T-helper 2 cell treated with Interferon-gamma antibody and Interleukin-4, amounts not matched to agents 5 μg/mL and 100 μg/mL, for 36 hours (primary cell): ENCODE data around the gene ANO3.

Experiments
- DNase-seq: peaks from one replicate; pipeline ENCODE4 v3.0.0; 2021; ENCODE audit warnings: low spot score
- H3K27ac Mint-ChIP-seq: one replicate; pipeline ENCODE4 v1.8.0; 2021; ENCODE audit warnings: mild to moderate bottlenecking, mixed read lengths
- H3K27me3 Mint-ChIP-seq: one replicate; pipeline ENCODE4 v1.8.0; 2021; ENCODE audit warnings: low read depth, mixed read lengths
- H3K36me3 Mint-ChIP-seq: one replicate; pipeline ENCODE4 v1.8.0; 2021; ENCODE audit warnings: low read depth, mixed read lengths
- H3K4me1 Mint-ChIP-seq: one replicate; pipeline ENCODE4 v1.8.0; 2021; ENCODE audit warnings: low read depth, mixed read lengths
- H3K4me3 Mint-ChIP-seq: one replicate; pipeline ENCODE4 v1.8.0; 2022; ENCODE audit warnings: mild to moderate bottlenecking, moderate library complexity, mixed read lengths
- H3K9me3 Mint-ChIP-seq: one replicate; pipeline ENCODE4 v1.8.0; 2021; ENCODE audit warnings: mixed read lengths

The ANO3 gene

DNA sequence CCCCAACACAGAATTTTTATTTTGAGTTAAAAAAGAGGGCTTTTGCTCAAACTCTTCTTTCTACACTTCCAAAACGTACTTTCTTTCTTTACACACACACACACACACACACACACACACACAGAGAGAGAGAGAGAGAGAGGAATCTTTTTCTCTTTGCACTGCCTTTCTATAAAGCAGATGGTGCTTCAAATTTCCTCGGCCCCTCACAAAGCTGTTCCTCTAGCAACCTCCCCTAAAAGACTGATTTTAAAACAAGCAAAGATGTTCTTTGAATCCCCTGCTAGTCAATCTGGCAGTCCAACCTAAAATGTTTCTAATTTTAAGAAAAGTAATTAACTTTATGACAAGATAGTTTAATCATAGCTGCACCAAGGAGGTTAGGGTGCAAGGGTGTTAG is 2.7 kb upstream of the ANO3 start:
- Mint-ChIP-seq H3K4me3 (no peak overlapping the region), H3K27me3 (peaks cover 3% of the 10 kb centered on the region), H3K4me1 (no peaks in the 10 kb centered on the region), H3K27ac (no peak overlapping the region), H3K36me3 (no peaks in the 10 kb centered on the region), H3K9me3 (no peaks in the 10 kb centered on the region)
- no peak for DNase-seq

DNA sequence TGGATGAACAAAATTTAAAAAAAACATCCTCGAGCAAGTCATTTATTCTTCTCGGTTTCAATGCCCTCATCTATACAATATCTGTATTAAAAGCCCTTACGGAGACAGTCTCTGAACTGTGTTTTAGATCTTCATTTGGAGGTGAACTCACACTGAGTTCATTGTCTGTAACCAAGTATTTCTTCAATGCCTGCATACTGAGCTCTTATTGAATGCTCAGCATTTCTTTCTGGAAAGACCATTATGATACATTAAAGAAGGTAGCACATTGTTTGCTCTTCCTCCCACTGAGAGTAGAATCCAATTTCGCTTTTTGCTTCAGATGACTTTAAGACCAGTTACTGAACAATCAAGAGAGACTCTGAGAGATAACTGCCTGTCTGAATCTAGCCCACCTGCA is 1.7 kb upstream of the ANO3 start:
- DNase-seq: no peak
- H3K9me3 Mint-ChIP-seq: no peaks in the 10 kb centered on the region
- H3K27me3 Mint-ChIP-seq: peaks cover 3% of the 10 kb centered on the region

DNA sequence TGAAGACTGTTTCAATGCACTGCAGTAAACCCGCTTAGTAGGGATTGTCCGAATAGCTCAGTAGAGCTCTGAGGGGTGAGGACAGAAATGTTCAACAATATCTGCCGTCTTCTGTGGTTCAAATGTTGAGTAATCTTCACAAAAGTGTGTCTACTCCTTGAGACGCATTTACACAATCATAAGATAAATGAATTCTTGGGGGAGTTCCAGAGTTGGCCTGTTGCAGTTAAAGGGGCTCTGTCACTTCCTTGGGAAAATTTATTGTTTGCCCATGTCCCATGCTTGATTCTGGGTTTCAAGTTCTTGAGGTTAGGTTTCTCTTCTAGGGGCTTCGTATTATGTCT is 614 bp downstream of the ANO3 start:
- no peaks in the 10 kb centered on the region for H3K36me3 Mint-ChIP-seq
- no peak for DNase-seq
- no peak overlapping the region for H3K27ac Mint-ChIP-seq
- no peaks in the 10 kb centered on the region for H3K9me3 Mint-ChIP-seq
- no peak overlapping the region for H3K4me3 Mint-ChIP-seq
- H3K27me3 Mint-ChIP-seq: peaks cover 3% of the 10 kb centered on the region
- H3K4me1 Mint-ChIP-seq: no peaks in the 10 kb centered on the region

More for the DNA sequence above, 1.7 kb upstream of the ANO3 start:
- Mint-ChIP-seq H3K4me1 (no peaks in the 10 kb centered on the region), H3K4me3 (no peak overlapping the region), H3K36me3 (no peaks in the 10 kb centered on the region), H3K27ac (no peak overlapping the region)

DNA sequence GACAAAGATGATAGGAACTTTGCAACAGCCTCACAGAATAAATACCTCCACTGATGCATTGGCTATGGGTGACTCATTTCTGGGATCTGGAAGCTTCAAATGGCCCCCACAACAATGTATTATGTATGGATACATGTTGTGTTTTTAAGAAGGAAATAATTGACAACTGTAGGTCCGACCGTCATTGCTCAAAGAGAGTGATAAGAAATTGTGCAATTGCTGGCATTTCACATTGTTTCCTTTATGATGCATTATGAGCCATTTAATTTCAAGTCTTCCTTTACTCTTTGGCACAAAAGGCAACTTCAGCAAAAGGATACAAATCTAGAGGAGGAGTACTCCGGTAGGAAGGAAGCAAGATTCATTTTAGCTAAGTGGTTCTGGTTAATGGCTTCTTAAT is 2.0 kb downstream of the ANO3 start:
- DNase-seq: no peak
- Mint-ChIP-seq H3K27ac (no peak overlapping the region), H3K9me3 (no peaks in the 10 kb centered on the region), H3K27me3 (peaks cover 3% of the 10 kb centered on the region), H3K4me1 (no peaks in the 10 kb centered on the region), H3K4me3 (no peak overlapping the region), H3K36me3 (no peaks in the 10 kb centered on the region)

DNA sequence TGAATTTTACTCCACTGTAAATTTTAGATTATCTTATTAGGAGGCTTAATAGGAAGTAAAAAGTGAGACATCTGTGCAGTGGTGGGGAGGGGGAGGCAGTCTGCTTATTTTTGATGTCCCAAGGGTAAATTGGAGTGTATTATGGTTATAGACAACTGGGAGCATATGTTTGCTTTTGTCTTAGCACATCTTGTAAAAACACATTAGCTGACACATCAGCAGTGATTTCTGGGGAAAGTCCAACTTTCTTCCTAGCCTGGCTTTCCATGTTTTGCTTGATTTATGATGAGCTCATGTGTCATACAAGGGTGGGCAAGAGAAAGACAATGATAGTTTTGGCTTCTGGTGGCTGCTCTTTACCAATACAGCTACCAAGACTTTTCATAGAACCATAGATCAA is 4.0 kb downstream of the ANO3 start:
- Mint-ChIP-seq H3K27ac (no peak overlapping the region), H3K9me3 (no peaks in the 10 kb centered on the region), H3K36me3 (no peaks in the 10 kb centered on the region), H3K4me3 (no peak overlapping the region), H3K27me3 (peaks cover 3% of the 10 kb centered on the region), H3K4me1 (no peaks in the 10 kb centered on the region)
- DNase-seq: no peak

DNA sequence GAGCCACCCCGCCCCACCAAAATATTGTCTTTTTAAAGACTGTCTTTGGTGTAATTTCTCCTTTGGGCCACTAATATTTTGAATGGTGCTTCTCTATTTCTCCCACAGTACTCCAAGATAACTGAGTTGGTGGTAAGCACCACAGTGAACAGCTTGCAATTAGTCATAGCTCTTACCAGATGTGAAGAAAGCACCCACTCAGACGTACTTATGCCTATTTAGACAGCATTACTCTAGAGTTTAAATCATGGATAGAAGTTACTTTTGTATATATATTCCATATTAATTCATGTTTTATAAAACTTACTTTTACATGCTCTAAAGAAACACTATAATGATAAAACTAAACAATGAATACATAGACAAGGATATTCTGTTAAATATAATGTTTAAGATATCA is 12.7 kb downstream of the ANO3 start:
- Mint-ChIP-seq H3K36me3 (no peaks in the 10 kb centered on the region), H3K27me3 (no peaks in the 10 kb centered on the region), H3K9me3 (peaks cover 6% of the 10 kb centered on the region), H3K4me1 (no peaks in the 10 kb centered on the region), H3K27ac (no peak overlapping the region), H3K4me3 (no peak overlapping the region)
- DNase-seq: no peak

DNA sequence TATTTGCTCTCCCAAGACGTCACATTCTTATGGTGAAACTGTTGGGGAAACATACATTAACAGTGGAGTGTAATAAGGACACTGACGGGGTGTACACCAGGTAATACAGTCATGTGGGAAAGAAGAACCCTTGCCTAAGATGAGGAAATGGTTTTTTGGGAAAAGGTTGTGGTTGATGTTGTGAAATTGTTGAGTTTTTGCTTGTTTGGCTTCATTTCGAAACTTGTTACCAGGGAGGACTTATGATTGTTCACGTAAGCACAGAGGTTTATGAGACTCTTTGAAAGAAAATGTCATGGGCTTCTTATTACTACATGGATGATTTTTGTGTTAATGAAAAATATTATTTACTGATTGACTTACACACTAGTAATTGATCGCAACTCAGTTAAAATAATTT is 16.8 kb downstream of the ANO3 start:
- Mint-ChIP-seq H3K4me3 (no peak overlapping the region), H3K4me1 (no peaks in the 10 kb centered on the region), H3K27me3 (no peaks in the 10 kb centered on the region), H3K27ac (no peak overlapping the region), H3K36me3 (no peaks in the 10 kb centered on the region), H3K9me3 (peaks cover 14% of the 10 kb centered on the region)
- DNase-seq: no peak

DNA sequence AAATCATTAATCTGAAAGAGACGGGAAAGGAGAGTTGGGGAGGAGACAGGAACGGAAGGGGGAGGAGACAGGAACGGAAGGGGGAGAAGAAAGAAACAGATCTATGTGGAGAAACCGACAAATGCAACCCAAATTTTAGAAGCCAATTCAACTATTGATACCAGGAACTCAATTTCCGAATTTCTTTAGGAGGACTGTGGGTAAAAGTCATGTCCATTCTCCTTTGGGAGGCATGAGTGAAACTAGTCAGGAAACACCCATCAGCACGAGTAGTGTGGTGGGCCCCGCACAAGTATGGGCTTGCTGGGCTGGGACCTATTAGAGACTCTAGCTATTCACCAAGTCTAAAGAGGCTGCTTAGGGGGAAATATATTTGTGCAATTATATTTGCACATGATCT is 18.1 kb downstream of the ANO3 start:
- no peaks in the 10 kb centered on the region for H3K36me3 Mint-ChIP-seq

DNA sequence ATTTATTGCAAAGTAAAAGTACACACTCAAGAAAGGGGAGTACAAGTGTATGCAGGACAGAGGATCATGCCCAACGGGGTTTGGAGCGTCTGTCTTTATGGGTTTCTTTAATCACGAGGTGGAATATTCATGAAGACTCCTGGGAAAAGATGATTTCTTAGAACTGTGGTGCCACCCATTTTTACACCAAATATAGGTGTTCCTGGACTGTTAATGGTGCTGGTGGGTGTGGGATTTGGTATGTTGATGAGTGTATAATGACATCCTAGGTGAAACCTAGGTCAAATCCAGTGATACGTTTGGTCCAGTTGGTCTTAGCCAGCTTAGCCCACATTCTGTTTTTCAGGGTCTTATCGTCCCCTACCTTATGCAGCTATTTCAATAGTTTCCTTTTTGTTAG is 21.1 kb downstream of the ANO3 start:
- Mint-ChIP-seq H3K9me3 (peaks cover 15% of the 10 kb centered on the region), H3K4me1 (no peaks in the 10 kb centered on the region), H3K27me3 (no peaks in the 10 kb centered on the region), H3K36me3 (no peaks in the 10 kb centered on the region), H3K27ac (no peak overlapping the region), H3K4me3 (no peak overlapping the region)
- no peak for DNase-seq

More for the DNA sequence above, 18.1 kb downstream of the ANO3 start:
- peaks cover 17% of the 10 kb centered on the region for H3K9me3 Mint-ChIP-seq
- no peaks in the 10 kb centered on the region for H3K4me1 Mint-ChIP-seq
- H3K27me3 Mint-ChIP-seq: no peaks in the 10 kb centered on the region
- no peak overlapping the region for H3K27ac Mint-ChIP-seq
- DNase-seq: no peak
- H3K4me3 Mint-ChIP-seq: no peak overlapping the region

DNA sequence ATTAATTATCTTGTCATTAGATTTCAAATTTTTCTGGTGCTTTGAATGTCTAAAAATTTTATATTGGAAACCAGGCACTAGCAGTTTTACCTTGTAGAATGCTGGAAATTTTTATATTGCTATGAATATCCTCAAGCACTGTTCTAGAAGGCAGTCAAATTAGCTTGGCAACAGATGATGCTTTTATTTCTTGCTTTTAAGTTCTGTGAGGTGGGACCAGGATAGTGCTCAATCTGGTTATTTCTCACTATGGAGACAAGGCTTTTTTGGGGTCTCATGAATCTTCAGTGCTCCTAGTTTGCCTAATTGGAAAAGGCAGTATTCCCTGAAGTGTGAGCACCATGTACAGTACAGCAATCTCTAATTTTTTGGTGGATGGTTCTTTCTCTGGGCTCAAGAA is 27.1 kb downstream of the ANO3 start:
- H3K27ac Mint-ChIP-seq: no peak overlapping the region
- no peaks in the 10 kb centered on the region for H3K36me3 Mint-ChIP-seq
- no peak for DNase-seq
- H3K4me3 Mint-ChIP-seq: no peak overlapping the region
- H3K9me3 Mint-ChIP-seq: peaks cover 16% of the 10 kb centered on the region
- H3K27me3 Mint-ChIP-seq: no peaks in the 10 kb centered on the region
- no peaks in the 10 kb centered on the region for H3K4me1 Mint-ChIP-seq

DNA sequence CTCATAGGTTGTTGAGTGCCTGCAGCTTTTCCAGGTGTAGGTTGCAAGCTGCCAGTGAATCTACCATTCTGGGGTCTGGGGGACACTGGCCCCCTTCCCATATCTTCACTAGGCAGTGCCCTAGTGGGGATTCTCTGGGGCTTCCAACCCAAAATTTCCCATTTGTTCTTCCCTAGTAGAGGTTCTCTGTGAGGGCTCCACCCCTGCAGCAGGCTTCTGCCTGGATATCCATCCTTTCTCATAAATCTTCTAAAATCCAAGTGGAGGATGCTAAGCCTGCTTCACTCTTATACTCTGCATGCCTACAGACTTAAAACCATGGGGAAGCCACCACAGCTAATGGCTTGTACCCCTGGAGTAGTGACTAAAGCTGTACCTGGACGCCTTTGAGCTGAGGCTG is 33.4 kb downstream of the ANO3 start:
- no peaks in the 10 kb centered on the region for H3K4me1 Mint-ChIP-seq
- no peaks in the 10 kb centered on the region for H3K36me3 Mint-ChIP-seq
- no peak overlapping the region for H3K4me3 Mint-ChIP-seq
- no peak for DNase-seq
- H3K27me3 Mint-ChIP-seq: no peaks in the 10 kb centered on the region
- H3K27ac Mint-ChIP-seq: no peak overlapping the region
- peaks cover 34% of the 10 kb centered on the region for H3K9me3 Mint-ChIP-seq

DNA sequence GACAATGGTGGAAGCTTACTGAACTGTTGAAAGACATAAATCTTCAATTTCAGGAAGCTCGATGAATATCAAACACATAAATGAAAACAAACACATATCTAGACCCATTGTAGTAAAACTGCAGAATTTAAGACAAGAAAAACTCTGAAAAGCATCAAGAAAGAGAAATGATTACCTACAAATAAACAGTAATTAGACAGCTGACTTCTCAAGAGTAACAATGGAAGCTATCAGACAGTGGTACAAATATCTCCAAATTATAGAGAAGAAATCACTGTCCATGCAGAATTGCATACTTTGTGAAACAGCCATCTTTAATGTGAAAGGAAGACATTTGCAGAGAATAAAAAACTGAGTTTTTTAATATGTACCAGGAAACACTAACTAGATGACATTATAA is 45.7 kb downstream of the ANO3 start:
- no peak for DNase-seq
- Mint-ChIP-seq H3K4me1 (no peaks in the 10 kb centered on the region), H3K4me3 (no peak overlapping the region), H3K27me3 (no peaks in the 10 kb centered on the region), H3K36me3 (no peaks in the 10 kb centered on the region), H3K9me3 (peaks cover 51% of the 10 kb centered on the region), H3K27ac (no peak overlapping the region)

DNA sequence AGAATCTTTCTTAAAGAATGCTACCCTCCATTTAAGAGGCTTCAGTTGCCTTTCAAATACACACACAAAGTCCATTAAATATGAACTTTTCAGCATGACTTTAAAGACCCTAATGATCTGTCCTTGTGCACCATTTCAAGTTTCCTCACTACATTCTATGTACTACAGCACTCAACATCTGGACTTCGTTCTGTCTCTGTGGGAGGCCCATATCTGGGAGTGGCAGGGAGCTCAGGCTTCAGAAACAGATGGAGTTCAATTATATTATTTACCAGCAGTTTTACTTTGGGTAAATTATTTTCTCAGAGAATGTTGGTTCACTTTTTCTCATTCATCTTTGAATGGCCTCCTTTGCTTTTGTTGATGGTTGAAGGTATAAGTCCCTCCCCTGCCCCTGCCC is 67.4 kb downstream of the ANO3 start:
- no peak for DNase-seq
- Mint-ChIP-seq H3K4me3 (no peak overlapping the region), H3K27ac (no peak overlapping the region), H3K9me3 (peaks cover 13% of the 10 kb centered on the region), H3K27me3 (no peaks in the 10 kb centered on the region), H3K36me3 (no peaks in the 10 kb centered on the region), H3K4me1 (no peaks in the 10 kb centered on the region)

DNA sequence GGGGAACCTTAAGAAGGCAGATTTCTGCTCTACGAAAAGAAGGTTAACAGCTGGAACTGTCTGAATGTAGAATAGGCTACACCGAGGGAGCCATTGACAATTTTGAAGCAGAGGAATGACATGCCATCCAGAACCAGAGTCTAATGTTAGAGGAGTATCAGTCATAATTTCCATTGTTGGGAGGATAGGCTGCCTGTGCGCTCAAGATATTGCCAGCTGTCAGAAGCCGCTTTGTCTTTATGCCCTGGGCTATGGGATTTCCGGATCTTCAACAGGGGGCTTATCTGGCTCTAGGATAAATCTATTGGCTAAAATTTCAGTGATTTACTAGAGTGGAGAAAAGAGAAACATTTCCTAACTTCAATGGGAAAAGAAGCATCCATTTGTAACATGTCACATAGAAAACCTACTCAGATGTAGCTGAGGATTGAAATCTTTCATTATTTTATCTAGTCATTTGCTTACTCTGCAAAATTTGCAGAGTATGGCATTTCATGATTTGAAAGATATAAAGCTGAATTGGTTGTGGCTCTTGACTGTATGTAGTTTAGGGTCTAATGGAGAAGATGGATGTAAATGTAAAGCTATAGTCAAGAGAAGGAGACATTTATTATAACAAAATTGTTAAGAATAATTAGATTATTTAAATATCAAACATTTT is 78.9 kb downstream of the ANO3 start:
- no peak for DNase-seq
- no peaks in the 10 kb centered on the region for H3K36me3 Mint-ChIP-seq
- no peaks in the 10 kb centered on the region for H3K4me1 Mint-ChIP-seq
- peaks cover 13% of the 10 kb centered on the region for H3K9me3 Mint-ChIP-seq
- no peaks in the 10 kb centered on the region for H3K27me3 Mint-ChIP-seq
- H3K27ac Mint-ChIP-seq: no peak overlapping the region
- no peak overlapping the region for H3K4me3 Mint-ChIP-seq

DNA sequence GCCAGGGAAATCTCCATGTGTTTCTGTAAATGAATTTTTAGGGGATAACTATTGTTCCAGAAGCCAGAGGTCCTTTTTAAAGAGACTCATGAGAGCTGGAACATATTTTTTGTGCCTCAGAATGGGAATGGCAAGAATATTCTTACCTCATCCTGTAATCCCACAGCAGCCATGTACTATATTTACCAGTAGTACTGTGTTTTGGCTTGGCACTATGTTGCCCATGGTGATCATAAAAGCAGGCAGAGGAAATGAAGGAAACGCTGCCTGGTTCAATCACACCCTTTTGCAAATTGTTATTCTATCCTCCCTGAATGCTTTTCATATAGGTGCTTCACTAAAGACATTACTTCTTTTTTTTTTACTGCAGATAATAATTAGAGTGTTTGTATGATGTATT is 81.0 kb downstream of the ANO3 start:
- Mint-ChIP-seq H3K4me1 (no peaks in the 10 kb centered on the region), H3K27me3 (no peaks in the 10 kb centered on the region), H3K36me3 (no peaks in the 10 kb centered on the region), H3K9me3 (peaks cover 10% of the 10 kb centered on the region), H3K27ac (no peak overlapping the region), H3K4me3 (no peak overlapping the region)
- no peak for DNase-seq
